CD14-positive monocyte (primary cell): Measurements from ENCODE around the gene KAZN. TPM values are rescaled to one million over a fixed set of nuclear protein-coding genes. Genes with fewer than 3 reads are reported as not detected.

Experiments
- DNase-seq, 3 donors: peaks; one replicate each; pipeline ENCODE4 v3.0.0-alpha.2; 2011 to 2022
- H2AFZ ChIP-seq: 2 replicates; pipeline ENCODE4 v1.6.0; 2012; ENCODE audit warnings: mild to moderate bottlenecking, low read depth, low read length, inconsistent platforms; ENCODE audit not compliant: insufficient read depth, poor library complexity, severe bottlenecking
- H3K27ac ChIP-seq, 2 donors: 1 replicate in 1 of 2; 2 replicates in 1 of 2; pipeline ENCODE4 v1.5.1; 2012 to 2013; ENCODE audit warnings: low read length in 2 of 2, control low read depth in 1 of 2, inconsistent platforms in 1 of 2, low read depth in 1 of 2, mild to moderate bottlenecking in 1 of 2
- H3K27me3 ChIP-seq, 2 donors: one replicate each; pipeline versions ENCODE4 v1.6.0 to v1.6.1; 2011 to 2013; ENCODE audit warnings: low read length in 2 of 2; ENCODE audit not compliant: control insufficient read depth in 2 of 2, insufficient read depth in 2 of 2
- H3K36me3 ChIP-seq, 2 donors: replicated peaks in 1 of 2; 1 replicate in 1 of 2; 2 replicates in 1 of 2; pipeline versions ENCODE4 v1.5.1 to v1.6.1; 2012 to 2013; ENCODE audit warnings: low read length in 2 of 2, control low read depth in 1 of 2, inconsistent platforms in 1 of 2, mild to moderate bottlenecking in 1 of 2; ENCODE audit not compliant: insufficient read depth in 2 of 2, control insufficient read depth in 1 of 2
- H3K4me1 ChIP-seq, 2 donors: 1 replicate in 1 of 2; 2 replicates in 1 of 2; pipeline versions ENCODE4 v1.5.1 to v1.6.1; 2012 to 2013; ENCODE audit warnings: low read length in 2 of 2, control low read depth in 1 of 2, inconsistent platforms in 1 of 2, mild to moderate bottlenecking in 1 of 2, moderate library complexity in 1 of 2; ENCODE audit not compliant: insufficient read depth in 2 of 2, control insufficient read depth in 1 of 2
- H3K4me2 ChIP-seq: replicated peaks from 2 replicates; pipeline ENCODE3; 2012; ENCODE audit warnings: low read length, moderate library complexity, mild to moderate bottlenecking; ENCODE audit not compliant: poor library complexity, severe bottlenecking; ENCODE audit errors: extremely low read depth
- H3K4me3 ChIP-seq, 3 experiments: fragments of 200-600 bp in 1 of 3; sonication (generic) in 1 of 3; replicated peaks in 1 of 3; 1 replicate in 2 of 3; 2 replicates in 1 of 3; pipeline ENCODE4 v1.5.1; 2011 to 2013; ENCODE audit warnings: low read length in 3 of 3, mild to moderate bottlenecking in 3 of 3, control low read depth in 2 of 3, low read depth in 2 of 3, inconsistent platforms in 1 of 3, moderate library complexity in 1 of 3
- H3K79me2 ChIP-seq: 2 replicates; pipeline ENCODE4 v1.6.0; 2012; ENCODE audit warnings: mild to moderate bottlenecking, control low read depth, inconsistent platforms, low read length, moderate library complexity; ENCODE audit not compliant: insufficient read depth
- H3K9ac ChIP-seq: 2 replicates; pipeline ENCODE4 v1.6.0; 2017; ENCODE audit warnings: low read length, mild to moderate bottlenecking; ENCODE audit not compliant: insufficient read depth, poor library complexity, severe bottlenecking
- H3K9me3 ChIP-seq, 2 donors: replicated peaks in 1 of 2; 1 replicate in 1 of 2; 2 replicates in 1 of 2; pipeline versions ENCODE4 v1.5.1 to v1.6.1; 2012 to 2013; ENCODE audit warnings: low read length in 2 of 2, control low read depth in 1 of 2; ENCODE audit not compliant: control insufficient read depth in 1 of 2, insufficient read depth in 1 of 2
- H4K20me1 ChIP-seq: 2 replicates; pipeline ENCODE4 v1.6.0; 2012; ENCODE audit warnings: mild to moderate bottlenecking, low read length, control low read depth, moderate library complexity; ENCODE audit not compliant: insufficient read depth
- H3K27ac Mint-ChIP-seq, 7 donors: one replicate each; pipeline ENCODE4 v1.8.0; 2020; ENCODE audit warnings: mild to moderate bottlenecking in 7 of 7, mixed read lengths in 7 of 7, moderate library complexity in 6 of 7, inconsistent platforms in 2 of 7
- H3K27me3 Mint-ChIP-seq, 3 donors: one replicate each; pipeline ENCODE4 v1.8.0; 2021 to 2022; ENCODE audit warnings: low read depth in 3 of 3, mild to moderate bottlenecking in 3 of 3, mixed read lengths in 3 of 3, moderate library complexity in 3 of 3, inconsistent platforms in 1 of 3
- H3K36me3 Mint-ChIP-seq, 2 donors: one replicate each; pipeline ENCODE4 v1.8.0; 2020; ENCODE audit warnings: mixed read lengths in 2 of 2, inconsistent platforms in 1 of 2, mild to moderate bottlenecking in 1 of 2
- H3K4me1 Mint-ChIP-seq: one replicate; pipeline ENCODE4 v1.8.0; 2020; ENCODE audit warnings: mild to moderate bottlenecking, mixed read lengths
- H3K4me3 Mint-ChIP-seq, 2 donors: one replicate each; pipeline ENCODE4 v1.8.0; 2020; ENCODE audit warnings: mild to moderate bottlenecking in 2 of 2, mixed read lengths in 2 of 2, moderate library complexity in 1 of 2
- H3K9me3 Mint-ChIP-seq, 7 donors: one replicate each; pipeline ENCODE4 v1.8.0; 2020 to 2022; ENCODE audit warnings: mixed read lengths in 7 of 7, mild to moderate bottlenecking in 6 of 7, moderate library complexity in 6 of 7, inconsistent platforms in 2 of 7
- WGBS: methylation state at CpG from one replicate; pipeline ENCODE4 v1.1.5; 2013; ENCODE audit warnings: missing lambda C conversion rate; ENCODE audit not compliant: insufficient coverage; 5-methylcytosine and 5-hydroxymethylcytosine counted together
- intact Hi-C, 2 donors: fragments of 100-400 bp; cut with micrococcal nuclease; formaldehyde crosslinking; loops; one replicate each; pipeline versions ENCODE4 v1.15.0 to v1.15.1; 2023
- polyA plus RNA-seq, 3 donors: library from polyadenylated mRNA; depleted of rRNA in 1 of 3; unstranded in 2 of 3; stranded (reverse) in 1 of 3; fragments of 300-500 nt in 2 of 3; fragments of >200 nt in 1 of 3; fragmentation: Illumina TruSeq in 2 of 3; gene quantifications; 1 replicate in 2 of 3; 2 replicates in 1 of 3; pipeline ENCODE4 v1.2.3, GENCODE V29; 2012 to 2021
- TF ChIP-seq, protein P1 (sequence below): fragments of 200-600 bp; IDR thresholded peaks from one replicate; pipeline ENCODE4 v1.8.0; 2022; ENCODE audit warnings: antibody characterized with exemption, mild to moderate bottlenecking

The KAZN gene
- polyA plus RNA-seq, 3 donors, result not detected

GRCh38 chr1:14710331-14710730 is 111.8 kb downstream of the KAZN start:
- no peak for DNase-seq
- 95% methylated on average over 3 of the region's 6 CpGs for WGBS
- peaks cover 0 to 3% (median 2%) of the 10 kb centered on the region in 7 donors for H3K9me3 Mint-ChIP-seq
- Histone ChIP-seq H3K4me3 (no peak overlapping the region), H3K27me3 (no peaks in the 10 kb centered on the region), H3K4me1 (no peaks in the 10 kb centered on the region), H2AFZ (no peak overlapping the region), H3K79me2 (no peaks in the 10 kb centered on the region), H3K9ac (no peak overlapping the region), H3K27ac (no peak overlapping the region), H3K36me3 (no peaks in the 10 kb centered on the region), H4K20me1 (no peaks in the 10 kb centered on the region), H3K9me3 (no peaks in the 10 kb centered on the region), H3K4me2 (no peak overlapping the region)
- H3K4me3 Mint-ChIP-seq, result no peak overlapping the region
- H3K36me3 Mint-ChIP-seq, result no peaks in the 10 kb centered on the region
- H3K27ac Mint-ChIP-seq, result no peak overlapping the region
- H3K4me1 Mint-ChIP-seq, result no peaks in the 10 kb centered on the region
- intact Hi-C loops, result no loop called here
- peaks cover 0 to 2% (median 0%) of the 10 kb centered on the region in 3 donors for H3K27me3 Mint-ChIP-seq
- TF ChIP-seq, protein P1, sequence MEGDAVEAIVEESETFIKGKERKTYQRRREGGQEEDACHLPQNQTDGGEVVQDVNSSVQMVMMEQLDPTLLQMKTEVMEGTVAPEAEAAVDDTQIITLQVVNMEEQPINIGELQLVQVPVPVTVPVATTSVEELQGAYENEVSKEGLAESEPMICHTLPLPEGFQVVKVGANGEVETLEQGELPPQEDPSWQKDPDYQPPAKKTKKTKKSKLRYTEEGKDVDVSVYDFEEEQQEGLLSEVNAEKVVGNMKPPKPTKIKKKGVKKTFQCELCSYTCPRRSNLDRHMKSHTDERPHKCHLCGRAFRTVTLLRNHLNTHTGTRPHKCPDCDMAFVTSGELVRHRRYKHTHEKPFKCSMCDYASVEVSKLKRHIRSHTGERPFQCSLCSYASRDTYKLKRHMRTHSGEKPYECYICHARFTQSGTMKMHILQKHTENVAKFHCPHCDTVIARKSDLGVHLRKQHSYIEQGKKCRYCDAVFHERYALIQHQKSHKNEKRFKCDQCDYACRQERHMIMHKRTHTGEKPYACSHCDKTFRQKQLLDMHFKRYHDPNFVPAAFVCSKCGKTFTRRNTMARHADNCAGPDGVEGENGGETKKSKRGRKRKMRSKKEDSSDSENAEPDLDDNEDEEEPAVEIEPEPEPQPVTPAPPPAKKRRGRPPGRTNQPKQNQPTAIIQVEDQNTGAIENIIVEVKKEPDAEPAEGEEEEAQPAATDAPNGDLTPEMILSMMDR, result no peak

- intact Hi-C loops, result no loop called here
- H3K9ac ChIP-seq, result no peak overlapping the region
- Mint-ChIP-seq H3K9me3 (peaks cover 0 to 3% (median 0%) of the 10 kb centered on the region in 7 donors), H3K27me3 (peaks cover 0 to 2% (median 2%) of the 10 kb centered on the region in 3 donors), H3K4me3 (no peak overlapping the region), H3K27ac (no peak overlapping the region), H3K4me1 (peaks cover 12% of the 10 kb centered on the region), H3K36me3 (no peaks in the 10 kb centered on the region)
- no peak overlapping the region for H2AFZ ChIP-seq
- H3K4me3 ChIP-seq, result no peak overlapping the region
- no peaks in the 10 kb centered on the region for H3K36me3 ChIP-seq
- no peak overlapping the region for H3K4me2 ChIP-seq
- no peaks in the 10 kb centered on the region for H3K79me2 ChIP-seq
- TF ChIP-seq, protein P1, result no peak
- H3K9me3 ChIP-seq, result no peaks in the 10 kb centered on the region
- WGBS, result 100% methylated on average over 1 of the region's 2 CpGs
- H4K20me1 ChIP-seq, result no peaks in the 10 kb centered on the region
- no peak overlapping the region for H3K27ac ChIP-seq
- no peaks in the 10 kb centered on the region for H3K27me3 ChIP-seq
- H3K4me1 ChIP-seq, result no peaks in the 10 kb centered on the region
- DNase-seq, result no peak
These were observed 113.7 kb downstream of the KAZN start for GRCh38 chr1:14712136-14712535.
